HG03571 (cell line): ENCODE results near the gene COG5.

Experiments used
- ATAC-seq: cut with Tn5 transposase; IDR thresholded peaks from one replicate; pipeline ENCODE4 v1.9.1; 2021; ENCODE audit not compliant: unreplicated experiment

Gene COG5

DNA sequence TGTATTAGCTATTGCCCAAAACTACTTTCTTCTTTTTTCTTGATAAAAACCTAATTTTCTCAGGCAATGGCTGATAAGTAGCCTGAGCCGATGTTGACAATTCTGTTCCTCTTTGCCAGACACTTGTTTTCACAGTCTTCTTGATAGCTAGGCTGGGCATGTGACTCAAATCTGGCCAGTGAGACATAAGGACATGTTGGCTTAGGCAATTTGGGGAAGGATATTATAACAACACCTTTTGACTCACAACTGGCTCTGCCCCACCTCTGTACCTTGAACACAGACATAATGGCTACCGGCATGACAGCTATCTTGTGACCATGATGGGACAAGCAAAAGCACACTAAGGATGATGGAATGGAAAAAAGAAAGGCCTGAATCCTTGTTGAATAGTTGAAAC lies 166.7 kb downstream of the COG5 start:
- no peak for ATAC-seq

DNA sequence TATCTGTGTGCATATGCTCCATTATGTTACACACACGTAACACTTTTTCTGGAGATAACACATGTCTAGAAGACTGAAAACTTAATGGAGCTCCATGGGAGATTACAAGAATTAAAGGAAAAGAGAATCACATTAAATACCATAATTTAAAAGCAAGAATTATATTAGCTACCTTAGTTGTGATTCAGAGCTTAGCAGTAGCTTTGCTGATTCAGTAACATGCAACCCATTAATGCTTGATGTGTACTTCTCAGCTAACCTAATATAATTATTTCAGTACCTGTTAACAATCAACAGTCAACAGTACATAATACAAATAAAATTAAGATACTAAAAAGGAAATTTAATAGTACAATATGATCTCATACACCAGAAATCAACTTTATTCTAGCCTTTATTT lies 167.6 kb downstream of the COG5 start:
- no peak for ATAC-seq

GRCh38 chr7:107394831-107395230 lies 168.9 kb downstream of the COG5 start:
- no peak for ATAC-seq

GRCh38 chr7:107394276-107394675 lies 169.4 kb downstream of the COG5 start:
- no peak for ATAC-seq

DNA sequence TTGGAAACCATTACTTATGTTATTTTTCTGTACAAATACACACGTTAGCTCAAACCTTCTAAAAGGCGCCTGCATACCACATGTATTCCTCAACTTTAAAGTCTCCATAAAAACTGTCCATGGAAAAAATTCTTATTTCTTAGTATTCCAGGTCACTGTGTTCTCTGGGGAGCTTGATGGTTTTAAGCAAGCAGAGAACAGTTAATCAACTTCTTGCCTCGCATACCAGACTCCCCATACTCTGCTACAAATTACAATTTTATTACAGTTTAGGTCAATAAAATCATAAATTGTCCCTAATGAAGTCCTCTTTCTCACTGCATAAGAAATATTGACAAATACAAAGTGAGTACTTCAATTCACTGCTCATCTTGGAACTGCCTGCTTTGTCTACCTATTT lies 170.9 kb downstream of the COG5 start:
- ATAC-seq, result no peak

DNA sequence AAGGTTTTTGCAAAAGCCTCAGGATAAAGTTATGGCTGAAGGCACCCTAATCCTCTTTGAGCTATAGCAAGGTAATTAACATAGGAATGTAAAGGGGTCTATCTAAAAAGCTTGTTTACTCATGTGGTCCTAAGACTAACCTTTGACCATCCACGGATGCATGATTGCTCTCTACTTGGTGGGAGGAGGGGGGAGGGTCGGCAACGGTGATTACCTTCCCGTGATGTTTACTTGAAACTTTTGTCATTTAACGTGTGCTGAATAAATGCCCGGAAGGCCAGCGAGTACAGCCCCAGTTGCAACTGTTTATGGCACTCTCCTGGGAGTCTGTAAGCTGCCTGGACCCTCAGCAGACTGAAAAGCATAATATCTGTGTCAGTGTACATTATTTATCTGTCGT lies 172.8 kb downstream of the COG5 start:
- ATAC-seq, result no peak

- ATAC-seq, result no peak
Observed at GRCh38 chr7:107388604-107389003, 175.1 kb downstream of the COG5 start.

- no peak for ATAC-seq
Observed at GRCh38 chr7:107387573-107388219, 176.0 kb downstream of the COG5 start.

GRCh38 chr7:107387128-107387527 lies 176.6 kb downstream of the COG5 start:
- ATAC-seq, result no peak

GRCh38 chr7:107386548-107387102 lies 177.1 kb downstream of the COG5 start:
- no peak for ATAC-seq

GRCh38 chr7:107384025-107384424 lies 179.7 kb downstream of the COG5 start:
- no peak for ATAC-seq

DNA sequence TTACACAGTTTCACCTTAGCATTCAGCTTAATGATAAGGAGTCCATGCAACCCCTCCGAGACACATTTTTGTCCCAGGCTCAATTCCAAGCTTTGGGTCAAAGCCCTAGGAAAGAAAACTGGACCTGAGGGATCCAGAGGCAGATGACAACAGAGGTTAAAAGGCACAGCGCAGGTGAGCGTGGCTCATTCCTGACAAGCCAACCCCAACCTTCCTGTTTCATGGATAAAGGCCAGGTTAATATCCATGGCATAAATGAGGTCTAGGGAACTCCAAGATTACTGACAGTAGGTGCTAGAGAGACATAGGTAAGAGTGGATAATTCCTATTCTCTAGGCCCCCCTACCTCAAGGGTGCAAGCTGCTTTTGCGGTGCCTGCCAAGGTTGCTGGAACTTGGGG lies 180.5 kb downstream of the COG5 start:
- ATAC-seq, result no peak

- no peak for ATAC-seq
Observed at GRCh38 chr7:107381453-107381852, 182.3 kb downstream of the COG5 start.

DNA sequence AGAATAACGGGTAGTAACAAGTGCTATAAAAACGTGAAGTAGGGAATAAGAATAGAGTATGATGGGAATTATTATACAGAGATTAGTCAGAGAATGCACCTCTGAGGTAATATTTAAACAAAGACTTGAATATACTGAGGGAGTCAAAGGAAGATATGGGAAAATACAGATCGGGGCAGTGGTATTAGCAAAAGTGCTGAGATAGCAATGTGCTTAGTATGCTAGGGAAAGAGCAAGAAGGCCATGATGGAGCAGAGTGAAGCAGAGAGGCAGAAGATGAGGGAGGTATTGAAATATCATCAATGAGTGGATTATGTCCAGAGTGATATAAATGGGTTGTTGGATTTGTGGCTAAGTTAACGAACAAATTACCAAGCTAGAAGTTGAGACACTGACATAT lies 190.4 kb downstream of the COG5 start:
- no peak for ATAC-seq

- no peak for ATAC-seq
Observed at GRCh38 chr7:107372298-107372697, 191.4 kb downstream of the COG5 start.

DNA sequence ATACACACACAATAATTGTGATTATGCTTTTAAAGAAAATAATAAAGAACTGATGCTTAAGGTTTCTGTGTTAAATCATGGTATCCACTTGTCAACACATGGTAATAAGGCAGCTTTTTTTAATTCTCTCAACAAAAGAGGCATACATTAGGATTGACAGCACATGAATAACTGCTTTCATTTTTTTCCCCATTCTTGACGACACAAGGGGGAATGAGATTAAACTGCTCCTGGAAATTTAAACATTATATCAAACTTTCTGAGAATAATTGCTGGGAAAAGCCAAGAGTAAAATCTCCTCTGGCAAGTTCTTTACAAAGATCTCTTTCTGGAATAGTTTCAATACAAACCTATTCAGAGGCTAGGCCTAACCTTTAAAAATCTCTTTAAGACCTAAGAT lies 192.9 kb downstream of the COG5 start:
- no peak for ATAC-seq

- ATAC-seq, result no peak
Observed at GRCh38 chr7:107364787-107365186, 198.9 kb downstream of the COG5 start.

- no peak for ATAC-seq
Observed at GRCh38 chr7:107359520-107360316, 204.0 kb downstream of the COG5 start.

DNA sequence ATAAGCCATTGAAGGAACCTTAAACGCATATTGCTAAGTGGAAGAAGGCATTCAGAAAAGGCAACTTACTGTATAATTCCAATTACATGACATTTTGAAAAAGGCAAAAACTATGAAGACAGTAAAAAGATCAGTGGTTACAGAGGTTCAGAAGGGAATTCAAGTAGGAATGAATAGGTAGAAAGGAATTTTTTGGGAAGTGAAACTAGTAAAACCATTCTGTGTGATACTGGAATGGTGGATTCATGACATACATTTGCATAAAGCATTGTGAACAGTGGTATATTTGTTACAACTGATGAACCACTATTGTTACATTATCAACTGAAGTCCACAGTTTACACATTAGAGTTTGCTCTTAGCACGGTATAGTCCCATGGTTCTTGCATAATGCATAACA lies 208.1 kb downstream of the COG5 start:
- no peak for ATAC-seq

DNA sequence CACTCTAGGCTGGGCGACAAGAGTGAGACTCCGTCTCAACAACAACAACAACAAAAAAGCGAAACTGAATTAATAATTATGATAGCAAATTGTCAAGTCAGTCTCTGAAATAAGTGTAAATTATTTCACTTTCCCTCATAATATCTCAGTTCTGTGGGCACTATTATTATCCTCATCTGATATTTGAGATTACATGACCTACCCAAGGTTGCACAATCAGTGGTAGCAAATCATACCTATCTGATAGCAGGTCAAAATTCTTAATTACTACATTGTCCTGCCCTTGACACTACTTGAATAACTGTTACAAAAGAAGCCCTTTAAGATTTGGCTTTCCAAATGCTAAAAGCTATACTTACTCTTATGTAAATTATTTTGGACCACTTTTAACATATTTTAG lies 209.1 kb downstream of the COG5 start:
- no peak for ATAC-seq

DNA sequence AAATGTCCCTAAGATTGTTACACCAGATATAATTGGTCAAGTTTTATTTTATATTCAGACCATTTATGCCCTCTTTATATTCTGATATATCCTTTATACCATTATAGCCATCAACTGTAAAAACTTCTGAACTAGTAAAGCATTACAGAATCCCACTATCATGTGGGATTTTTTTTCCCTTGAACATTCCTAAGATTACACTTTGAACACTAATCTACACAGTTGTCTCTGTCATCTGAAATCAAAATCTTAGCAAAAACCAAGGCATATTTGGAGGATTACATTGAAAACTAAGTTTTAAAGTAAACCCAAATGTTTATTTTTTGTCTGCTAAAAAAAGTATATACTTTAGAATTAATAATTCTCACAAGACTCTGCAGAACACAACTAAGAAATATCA lies 210.0 kb downstream of the COG5 start:
- ATAC-seq, result no peak

DNA sequence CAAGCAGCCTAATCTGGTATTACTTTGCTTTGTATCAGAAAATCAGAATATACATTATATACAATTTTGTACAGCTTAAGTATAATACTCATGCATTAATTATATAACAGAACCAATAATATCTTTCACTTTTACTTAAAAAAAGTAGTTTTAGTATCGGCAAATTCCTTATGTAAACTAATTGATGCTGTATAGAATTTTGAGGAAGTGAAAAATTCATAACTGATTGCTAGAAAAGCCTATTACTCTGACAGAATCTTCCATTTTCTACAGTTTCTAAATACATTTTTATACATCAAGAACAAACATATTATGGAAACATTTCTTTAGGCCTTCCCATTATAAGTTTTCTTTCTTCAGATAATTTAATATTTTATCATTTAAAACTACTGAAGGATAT lies 217.8 kb downstream of the COG5 start:
- ATAC-seq, result no peak
